GM12873 (cell line): ENCODE results near the gene COMMD1.
A peak's percentile ranks its signal among the peaks of the same experiment; 100 is the strongest.

Source experiments
- TF ChIP-seq, protein P1 (sequence below): IDR thresholded peaks from 2 replicates; pipeline ENCODE4 v1.5.1; 2012; ENCODE audit warnings: low read depth, mild to moderate bottlenecking, moderate library complexity, low read length, control low read depth; ENCODE audit not compliant: insufficient read depth; ENCODE audit errors: missing control alignments

The COMMD1 gene

DNA sequence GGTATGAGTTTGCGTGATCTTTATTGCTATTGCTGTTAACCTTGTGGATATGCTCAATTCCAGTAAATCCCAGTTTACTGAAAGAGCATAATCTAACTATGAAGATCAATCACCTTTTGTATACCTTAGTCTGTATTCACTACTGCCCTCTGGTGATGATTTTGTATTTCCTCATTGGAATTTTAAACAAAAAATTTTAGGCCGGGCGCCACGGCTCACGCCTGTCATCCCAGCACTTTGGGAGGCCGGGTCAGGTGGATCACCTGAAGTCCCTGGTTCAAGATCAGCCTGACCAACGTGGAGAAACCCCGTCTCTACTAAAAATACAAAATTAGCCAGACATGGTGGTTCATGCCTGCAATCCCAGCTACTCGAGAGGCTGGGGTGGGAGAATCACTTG lies 5.1 kb downstream of the COMMD1 start:
- TF ChIP-seq, protein P1, sequence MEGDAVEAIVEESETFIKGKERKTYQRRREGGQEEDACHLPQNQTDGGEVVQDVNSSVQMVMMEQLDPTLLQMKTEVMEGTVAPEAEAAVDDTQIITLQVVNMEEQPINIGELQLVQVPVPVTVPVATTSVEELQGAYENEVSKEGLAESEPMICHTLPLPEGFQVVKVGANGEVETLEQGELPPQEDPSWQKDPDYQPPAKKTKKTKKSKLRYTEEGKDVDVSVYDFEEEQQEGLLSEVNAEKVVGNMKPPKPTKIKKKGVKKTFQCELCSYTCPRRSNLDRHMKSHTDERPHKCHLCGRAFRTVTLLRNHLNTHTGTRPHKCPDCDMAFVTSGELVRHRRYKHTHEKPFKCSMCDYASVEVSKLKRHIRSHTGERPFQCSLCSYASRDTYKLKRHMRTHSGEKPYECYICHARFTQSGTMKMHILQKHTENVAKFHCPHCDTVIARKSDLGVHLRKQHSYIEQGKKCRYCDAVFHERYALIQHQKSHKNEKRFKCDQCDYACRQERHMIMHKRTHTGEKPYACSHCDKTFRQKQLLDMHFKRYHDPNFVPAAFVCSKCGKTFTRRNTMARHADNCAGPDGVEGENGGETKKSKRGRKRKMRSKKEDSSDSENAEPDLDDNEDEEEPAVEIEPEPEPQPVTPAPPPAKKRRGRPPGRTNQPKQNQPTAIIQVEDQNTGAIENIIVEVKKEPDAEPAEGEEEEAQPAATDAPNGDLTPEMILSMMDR, result no peak

DNA sequence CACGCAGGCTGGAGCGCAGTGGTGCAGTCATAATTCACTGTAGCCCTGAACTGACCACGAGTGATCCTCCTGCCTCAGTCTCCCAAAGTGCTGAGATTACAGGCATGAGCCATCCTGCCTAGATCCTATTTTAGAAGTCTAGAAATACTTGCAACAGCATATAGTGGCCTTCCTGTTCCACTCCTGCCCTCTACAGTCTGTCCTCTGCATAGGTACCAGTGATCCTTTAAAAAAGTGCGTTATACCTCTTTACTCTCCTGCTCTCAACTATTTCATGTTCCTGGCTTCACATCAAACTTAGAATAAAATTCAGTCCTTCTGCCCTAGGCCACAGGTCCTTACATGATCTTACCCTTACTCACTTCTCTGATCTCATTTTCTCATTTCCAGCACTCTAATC lies 6.0 kb downstream of the COMMD1 start:
- TF ChIP-seq, protein P1, result peak; percentile 47

DNA sequence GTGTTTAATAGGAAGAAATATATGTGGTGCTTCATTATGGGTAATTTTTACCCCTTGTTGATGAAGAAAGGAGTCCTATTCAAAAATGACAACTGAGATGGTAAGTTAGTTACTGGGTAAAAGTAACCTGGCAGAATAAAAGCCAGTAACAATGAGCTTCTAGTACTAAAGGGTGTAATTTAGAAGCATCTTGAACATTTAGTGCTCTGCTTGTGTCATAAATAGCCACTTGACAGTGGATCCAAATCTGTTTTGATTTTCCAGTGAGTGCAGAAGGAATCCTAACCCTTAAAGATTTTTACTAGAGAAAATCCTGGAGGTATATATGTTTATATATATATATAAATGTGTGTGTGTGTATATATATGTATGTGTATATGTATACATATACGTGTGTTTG lies 15.1 kb downstream of the COMMD1 start:
- TF ChIP-seq, protein P1, result no peak

DNA sequence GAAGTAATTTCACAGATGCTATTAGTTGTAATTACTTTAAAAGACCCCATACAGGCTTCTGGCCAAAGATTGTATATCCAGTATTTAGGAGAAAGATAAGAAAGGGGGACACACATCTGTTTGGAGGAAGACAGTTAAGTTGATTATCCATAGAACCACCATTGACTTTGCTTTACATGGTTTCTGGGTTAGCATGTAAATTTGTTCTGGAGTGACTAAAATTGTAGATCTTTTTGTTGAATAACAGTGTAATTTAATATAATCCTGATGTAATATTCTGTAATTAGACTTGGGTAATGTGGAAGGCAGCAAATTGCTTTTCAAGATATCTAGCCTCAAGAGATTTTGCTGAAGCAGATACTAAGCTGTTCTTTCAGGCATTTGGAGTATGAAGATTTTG lies 17.2 kb downstream of the COMMD1 start:
- TF ChIP-seq, protein P1, result no peak

DNA sequence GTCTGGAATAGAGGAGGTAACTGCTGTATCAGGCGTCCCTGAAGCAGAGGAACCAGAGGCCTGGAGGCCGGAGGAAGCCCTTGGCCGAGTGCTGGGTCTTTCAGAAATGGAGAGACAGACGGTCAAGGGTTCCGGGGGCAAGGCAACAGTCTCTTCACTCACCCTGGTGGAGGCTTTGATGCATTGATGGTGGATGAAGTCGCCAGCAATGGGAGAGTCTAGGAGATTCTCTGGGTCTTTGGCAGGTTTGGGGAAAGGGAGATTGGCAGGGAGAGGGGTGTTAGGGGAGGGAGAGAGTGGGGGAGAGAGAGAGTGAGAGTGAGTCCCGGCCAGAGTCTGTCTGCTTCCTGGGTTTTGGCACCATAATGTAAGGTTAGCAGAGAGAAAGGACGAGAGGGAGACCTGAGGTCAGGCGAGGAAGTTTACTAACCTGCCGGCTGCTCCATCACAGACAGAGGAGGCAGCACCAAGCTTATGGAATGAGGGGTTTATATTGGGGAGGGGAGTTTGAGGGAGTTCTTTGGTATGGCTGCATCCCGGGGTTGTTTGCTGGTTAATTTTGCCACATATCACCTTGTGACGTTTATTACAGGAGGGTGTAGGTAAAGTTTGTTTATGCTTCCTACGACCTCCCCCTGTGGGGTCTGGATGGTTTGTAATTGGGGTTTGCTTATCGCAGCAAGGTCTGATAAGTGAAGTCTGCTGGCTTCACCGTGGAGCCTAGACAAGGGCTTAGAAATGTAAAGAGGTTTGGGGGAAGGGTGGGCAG lies 19.6 kb downstream of the COMMD1 start:
- TF ChIP-seq, protein P1, result no peak

DNA sequence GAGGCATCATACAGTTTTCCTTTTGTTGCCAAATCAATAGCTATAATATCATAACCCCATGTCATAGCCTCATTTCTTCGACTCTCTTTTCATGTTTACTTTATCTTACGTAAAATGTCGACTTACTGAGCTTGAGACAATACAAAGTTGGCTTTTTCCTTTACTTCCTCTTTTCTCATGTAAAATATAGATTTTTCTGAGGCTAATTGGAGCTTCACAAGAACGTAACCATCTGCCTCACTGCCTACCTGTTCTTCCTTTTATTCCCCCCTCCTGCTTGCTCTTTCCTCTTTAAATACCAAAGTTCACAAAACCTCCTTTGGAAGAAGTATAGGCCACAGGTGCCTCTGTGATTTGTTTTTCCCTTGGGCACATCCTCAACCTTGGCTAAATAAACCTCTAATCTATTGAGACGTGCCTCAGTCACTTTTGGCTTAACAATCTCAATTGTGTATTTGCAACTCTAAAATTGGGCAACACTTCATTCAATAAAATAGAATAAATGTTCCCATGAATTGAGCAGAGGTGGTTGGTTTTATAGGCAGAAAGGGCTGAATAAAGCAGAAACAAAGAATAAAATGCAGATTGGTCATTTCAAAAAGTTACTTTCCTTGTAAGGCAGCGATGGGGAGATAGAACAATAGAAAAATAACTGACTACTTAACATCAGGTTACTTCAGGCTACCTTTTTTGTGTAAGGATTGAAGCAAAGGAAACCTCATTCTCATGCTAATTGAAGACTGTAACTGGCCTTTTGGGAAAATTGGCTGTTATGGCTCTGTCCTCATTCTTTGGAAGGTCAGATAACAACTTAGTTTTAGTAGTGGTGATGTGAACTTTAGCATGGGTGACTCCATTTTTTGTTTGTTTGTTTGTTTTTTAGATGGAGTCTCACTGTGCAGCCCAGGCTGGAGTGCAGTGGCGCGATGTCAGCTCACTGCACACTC lies 21.3 kb downstream of the COMMD1 start:
- TF ChIP-seq, protein P1, result no peak

DNA sequence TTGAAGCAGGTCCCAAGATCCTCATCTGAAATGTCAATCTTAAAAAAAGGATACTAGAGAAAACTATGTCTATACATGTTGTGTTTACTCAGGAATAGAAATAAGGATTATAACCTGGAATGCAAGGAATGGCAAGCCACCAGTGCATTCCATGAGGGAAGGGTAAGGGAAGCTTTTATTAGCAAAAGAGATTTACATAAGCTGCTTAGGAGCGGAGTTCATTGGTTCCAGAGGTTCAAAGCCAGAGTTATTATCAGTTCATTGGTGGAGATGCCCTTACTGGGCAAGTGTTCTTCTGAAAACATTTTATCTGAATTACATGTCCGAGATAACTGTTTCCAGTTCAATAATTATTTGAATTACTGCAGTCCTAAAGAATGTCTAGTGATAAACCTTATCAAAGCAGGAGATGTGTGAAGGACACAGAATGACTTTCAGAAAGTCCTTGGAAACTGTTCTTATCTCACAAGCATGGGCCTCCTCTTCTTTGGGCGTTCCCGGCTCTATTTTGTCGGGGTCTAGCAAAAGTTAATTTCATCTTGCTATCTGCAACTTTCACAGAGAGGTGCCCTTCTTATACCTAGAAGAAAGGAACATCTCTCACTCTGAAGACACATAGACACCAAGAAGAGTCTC lies 23.5 kb downstream of the COMMD1 start:
- TF ChIP-seq, protein P1, result no peak
